RPMI7951 (cell line): ENCODE results near the gene KAZN. TPM values are rescaled to one million over a fixed set of nuclear protein-coding genes. Genes with fewer than 3 reads are reported as not detected.

Experiments used
- DNase-seq: peaks from one replicate; pipeline ENCODE4 v3.0.0-alpha.2; 2012; ENCODE audit warnings: low read depth
- total RNA-seq: library from RNA; depleted of rRNA; stranded (reverse); fragments of >200 nt; shearing (Covaris generic); gene quantifications from 2 replicates; pipeline ENCODE4 v1.2.3, GENCODE V29; 2014

KAZN gene
- total RNA-seq, 1 experiment from 2014 or later: 0.24 TPM

DNA sequence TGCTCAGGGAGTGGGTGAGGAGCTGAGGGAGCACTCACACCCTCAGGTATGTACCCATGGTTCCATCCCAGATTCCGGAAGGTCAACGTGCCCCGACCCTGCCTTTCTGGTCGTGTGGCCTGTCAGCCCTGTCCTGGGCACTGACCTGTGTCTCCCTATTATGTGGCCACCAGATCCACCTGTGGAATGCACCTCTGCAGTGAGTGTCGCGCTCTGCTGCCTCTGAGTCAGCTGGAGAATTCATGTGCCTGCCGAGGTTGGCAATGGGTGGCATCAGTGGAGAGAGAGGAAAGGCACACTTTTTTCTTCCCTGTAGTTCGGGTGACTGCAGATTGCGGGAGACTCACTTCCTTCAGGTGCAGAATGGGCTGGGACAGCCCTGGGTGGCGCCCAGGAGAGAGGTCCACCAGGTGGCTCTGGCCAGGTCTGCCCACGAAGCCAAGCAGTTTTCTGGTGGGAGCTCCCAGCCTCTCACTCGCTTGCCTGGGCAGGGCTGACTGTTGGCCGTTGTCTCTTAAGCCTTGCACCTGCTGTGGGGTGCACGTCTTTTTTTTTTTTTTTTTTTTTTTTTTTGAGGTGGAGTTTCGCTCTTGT lies 378.9 kb downstream of the KAZN start:
- no peak for DNase-seq

GRCh38 chr1:14980621-14981218 lies 382.2 kb downstream of the KAZN start:
- DNase-seq: peak; percentile 53

DNA sequence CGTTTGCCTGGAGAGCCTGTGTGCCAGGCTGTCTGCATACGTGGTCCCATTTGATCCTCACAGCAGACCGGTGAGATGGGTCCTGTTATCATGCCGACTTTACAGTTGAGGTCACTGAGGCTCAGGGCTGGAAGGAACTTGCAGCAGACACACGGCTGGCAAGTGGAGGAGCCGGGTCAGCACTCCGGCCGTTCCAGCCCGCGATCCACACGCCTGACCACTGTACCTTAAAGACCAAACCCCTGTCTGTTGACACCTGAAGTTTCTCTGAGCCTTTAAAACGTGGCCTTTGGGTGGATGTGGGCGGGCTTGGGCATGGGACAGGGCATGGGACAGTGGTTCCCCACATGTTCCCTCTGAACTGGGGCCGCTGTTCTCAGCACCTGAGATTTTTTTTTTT lies 383.5 kb downstream of the KAZN start:
- no peak for DNase-seq

DNA sequence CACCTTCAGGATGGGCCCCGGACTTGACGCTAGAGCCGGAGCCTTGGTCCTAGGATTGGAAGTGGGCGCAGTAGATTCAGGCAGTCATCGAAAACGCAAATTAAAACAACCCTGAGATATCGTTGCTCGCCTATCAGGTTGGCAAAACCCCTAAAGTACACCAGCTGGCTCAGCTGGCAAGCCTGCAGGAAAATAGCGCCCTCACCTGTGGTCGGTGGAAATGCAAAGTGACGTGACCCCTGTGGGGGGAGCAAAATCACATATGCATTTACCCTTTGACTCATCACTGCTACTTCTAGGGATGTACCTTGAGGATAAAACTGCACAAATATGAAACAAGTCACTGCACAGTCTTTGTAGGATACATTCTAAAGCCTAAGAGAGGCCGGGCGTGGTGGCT lies 384.8 kb downstream of the KAZN start:
- no peak for DNase-seq

- no peak for DNase-seq
Measured at GRCh38 chr1:14986168-14986567, 387.7 kb downstream of the KAZN start.

DNA sequence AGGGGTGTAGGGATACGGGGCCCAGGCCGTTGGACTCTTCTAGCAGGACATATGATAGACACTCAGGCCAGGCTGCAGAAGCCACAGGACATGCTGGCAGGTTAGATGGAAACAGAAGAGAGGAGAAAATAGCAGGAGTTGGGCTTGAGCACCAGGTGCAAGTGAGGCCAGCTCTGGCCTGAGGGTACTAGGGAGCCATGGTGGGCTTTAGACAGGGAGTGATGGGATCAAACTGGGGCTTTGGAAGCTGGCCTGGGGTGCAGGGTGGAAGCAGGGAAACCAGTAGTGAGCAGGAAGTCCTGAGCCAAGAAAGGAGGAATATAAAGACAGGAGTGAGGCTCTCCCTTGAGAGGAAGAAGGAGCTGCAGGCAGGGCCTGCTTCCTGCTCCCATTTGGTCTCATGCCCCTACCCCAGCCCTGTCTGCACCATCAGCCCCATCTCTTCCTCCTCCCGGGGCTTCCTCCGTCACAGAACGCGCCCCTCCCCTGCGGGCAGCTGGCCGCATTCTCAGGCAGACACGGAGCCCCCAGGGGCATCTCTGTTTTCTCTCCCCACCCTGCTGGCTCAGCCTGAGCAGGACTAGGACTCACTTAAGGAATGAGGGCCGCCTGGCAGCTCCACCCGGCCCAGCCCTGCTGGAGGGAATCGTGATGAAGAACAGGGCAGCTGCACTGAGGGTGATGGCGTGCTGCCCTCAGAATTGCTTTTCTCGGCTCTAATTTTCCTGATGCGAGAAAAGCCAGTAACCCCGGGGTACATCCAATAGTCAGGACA lies 389.5 kb downstream of the KAZN start:
- DNase-seq: no peak

GRCh38 chr1:14988636-14989035 lies 390.2 kb downstream of the KAZN start:
- DNase-seq: no peak

DNA sequence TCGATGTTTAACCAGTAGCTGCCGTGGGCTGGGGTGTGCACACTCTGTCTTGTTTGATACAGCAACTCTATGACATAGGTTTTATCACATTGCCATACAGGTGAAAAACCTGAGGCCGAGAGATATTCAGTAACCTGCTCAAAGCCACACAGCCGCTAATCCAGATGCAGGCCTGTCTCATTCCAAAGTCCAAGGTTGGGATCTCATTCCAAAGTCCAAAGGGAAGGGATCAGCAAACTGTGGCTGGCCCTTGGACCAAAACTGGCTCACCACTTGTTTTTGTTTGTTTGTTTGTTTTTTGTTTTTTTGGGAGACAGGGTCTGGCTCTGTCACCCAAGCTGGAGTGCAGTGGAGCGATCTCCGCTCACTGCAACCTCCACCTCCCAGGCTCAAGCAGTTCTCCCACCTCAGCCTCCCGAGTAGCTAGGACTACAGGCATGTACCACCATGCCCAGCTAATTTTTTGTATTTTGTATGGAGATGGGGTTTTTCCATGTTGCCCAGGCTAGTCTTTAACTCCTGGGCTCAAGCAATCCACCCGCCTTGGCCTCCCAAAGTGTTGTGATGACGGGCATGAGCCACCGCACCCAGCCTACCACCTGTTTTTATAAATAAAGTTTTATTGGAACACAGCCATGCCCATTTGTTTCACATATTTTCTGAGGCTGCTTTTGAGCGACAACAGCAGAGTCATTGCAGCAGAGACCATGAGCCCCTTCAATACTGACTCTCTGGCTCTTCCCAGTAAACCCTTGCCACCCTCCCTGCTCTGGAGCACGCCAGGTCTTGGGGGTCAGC lies 391.6 kb downstream of the KAZN start:
- no peak for DNase-seq

DNA sequence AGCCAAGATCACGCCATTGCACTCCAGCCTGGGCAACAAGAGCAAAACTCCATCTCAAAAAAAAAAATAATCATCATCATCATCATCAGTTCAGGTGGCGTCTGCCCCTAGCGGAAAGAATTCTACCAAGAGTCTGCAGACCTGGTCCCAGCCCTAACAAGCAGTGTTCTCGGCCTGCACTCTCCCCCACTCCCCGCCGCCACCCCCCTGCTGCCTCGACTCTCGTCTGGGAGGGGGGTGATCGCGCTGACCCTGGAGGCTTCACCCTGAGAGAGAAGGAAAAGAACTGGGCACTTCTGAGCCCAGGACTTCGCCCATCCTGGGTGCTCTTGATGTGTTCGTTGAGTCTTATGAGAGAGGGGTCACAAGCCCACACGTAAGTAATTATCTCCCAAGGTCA lies 394.9 kb downstream of the KAZN start:
- DNase-seq: no peak

DNA sequence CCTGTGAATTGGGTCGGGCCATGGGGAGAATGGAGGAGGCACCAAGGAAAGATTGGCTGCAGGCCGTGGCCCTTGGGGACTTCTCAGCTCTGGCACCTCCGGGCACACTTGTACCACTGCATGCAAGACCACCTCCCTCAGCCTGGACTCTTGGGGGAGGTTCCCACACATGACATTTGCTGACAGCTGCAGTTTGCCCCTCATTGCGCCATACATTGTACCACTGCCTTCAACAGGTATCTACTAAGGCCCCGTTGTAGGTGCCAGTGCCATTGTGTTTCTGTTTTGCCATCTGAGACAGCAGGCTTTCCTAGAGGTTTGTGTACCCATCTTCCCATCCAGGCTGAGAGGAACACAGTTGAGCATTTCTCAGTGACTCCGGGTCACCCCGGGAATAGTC lies 395.7 kb downstream of the KAZN start:
- DNase-seq: no peak

- no peak for DNase-seq
Measured at GRCh38 chr1:14994841-14995437, 396.5 kb downstream of the KAZN start.

GRCh38 chr1:14996133-14997050 lies 397.9 kb downstream of the KAZN start:
- peak; percentile 95 for DNase-seq

GRCh38 chr1:14997646-14998276 lies 399.3 kb downstream of the KAZN start:
- DNase-seq: peak; percentile 37

DNA sequence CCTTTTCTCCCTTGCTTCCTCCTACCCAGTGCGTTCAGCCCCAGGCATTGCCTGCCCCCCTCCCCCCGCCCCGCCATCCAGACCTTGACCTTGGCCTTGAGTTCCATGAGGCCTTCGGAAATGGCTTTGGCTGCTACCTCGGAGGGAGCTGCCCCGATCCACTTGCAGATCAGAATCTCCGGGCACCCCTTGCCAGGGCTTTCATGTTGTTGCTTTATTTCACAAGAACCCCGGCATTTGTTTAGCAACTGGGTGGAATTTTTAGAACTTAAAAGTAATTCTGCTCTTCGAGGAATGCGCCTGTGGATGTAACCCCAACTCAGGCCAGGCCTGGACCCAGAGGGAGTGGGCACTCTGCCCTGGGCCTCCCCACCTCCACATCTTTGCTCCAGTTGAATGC lies 401.0 kb downstream of the KAZN start:
- DNase-seq: no peak

DNA sequence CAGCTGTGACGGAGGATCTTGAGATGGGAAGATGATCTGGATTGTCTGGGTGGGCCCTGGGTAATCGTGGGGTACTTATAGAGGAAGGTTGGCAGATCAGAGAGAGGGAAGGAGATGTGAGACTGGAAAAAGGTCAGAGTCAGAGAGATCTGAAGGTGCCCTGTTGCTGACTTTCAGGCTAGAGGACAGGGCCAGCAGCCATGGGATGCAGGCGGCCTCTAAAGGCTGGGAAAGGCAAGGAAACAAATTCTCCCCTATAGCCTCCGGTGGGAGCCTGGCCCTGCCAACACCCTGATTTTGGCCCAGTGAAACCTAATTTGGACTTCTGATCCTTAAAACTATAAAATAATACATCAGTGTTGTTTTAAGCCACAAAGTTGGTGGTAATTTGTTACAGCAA lies 401.5 kb downstream of the KAZN start:
- DNase-seq: no peak

DNA sequence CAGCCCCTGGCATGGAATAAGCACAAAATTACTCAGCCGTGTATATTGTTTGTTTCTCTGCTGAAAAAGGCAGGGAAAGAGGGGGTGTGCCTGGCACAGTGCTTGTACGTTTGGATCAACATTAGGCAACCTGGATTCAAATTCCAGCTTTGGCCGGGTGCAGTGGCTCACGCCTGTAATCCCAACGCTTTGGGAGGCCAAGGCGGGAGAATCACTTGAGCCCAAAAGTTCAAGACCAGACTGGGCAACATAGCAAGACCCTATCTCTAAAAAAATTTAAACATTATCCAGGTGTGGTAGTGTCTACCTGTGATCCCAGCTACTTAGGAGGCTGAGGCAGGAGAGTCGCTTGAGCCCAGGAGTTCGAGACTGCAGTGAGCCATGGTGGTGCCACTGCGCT lies 402.2 kb downstream of the KAZN start:
- DNase-seq: no peak

DNA sequence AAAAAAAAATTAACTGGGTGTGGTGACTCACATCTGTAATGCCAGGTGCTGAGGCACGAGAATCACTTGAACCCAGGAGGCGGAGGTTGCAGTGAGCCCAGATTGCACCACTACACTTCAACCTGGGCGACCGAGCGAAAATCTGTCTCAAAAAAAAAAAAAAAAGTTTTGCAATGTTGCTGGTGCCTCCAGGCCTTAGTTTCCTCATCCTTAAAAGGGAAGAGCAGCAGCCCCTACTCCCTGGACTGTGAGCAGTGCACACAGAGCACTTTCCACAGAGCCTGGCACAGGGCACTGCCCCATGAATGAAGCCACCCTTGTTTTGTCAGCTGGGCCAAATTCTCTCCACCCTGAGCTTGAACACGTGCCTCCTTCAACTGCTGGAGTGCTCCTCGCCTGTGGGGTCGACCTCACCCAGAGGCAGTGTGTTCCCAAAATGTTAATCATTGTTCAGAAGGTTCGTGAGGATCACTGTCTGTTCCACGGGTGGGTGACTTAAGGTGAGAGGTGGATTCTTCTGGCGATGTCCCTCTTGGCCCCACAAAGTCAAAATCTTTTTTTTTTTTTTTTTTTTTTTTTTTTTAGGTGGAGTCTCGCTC lies 402.9 kb downstream of the KAZN start:
- DNase-seq: no peak

- DNase-seq: no peak
Measured at GRCh38 chr1:15002325-15002724, 403.8 kb downstream of the KAZN start.

DNA sequence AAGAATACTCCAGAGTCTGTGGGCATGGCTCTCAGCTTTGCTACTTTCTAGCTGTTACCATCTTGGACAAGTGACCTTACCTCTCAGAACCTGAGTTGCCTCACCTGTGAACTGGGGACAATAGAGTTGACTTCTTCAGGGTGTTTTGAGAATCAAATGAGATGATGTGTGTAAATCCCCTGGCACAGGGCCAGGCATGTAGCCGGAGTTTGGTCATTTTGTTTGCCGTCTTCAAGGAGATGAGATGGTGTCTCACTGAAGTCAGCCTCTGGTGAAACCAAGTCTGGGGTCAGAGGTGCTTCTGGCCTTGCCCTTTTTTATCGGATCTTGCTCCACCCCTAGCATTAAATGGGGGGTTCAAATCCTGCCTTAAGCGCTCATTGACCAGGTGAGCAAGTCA lies 405.9 kb downstream of the KAZN start:
- DNase-seq: no peak

DNA sequence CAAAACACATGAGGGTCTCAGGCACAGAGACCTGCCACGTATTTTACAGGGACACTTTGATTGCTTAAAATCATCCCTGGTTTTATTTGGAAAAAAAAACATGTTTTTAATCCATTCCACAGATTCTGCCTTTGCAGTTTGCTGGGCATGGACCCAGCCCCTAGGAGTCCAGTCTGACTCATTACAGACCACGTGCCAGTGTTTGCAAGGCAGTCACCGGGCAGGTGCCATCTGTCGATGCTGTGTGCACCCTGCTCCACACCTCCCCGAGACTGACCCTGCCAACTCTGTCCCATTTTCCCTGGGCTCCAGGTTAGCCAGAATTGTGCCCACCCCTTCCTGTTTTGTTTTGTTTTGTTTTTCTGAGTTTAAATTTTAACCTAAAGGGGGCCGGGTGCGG lies 406.6 kb downstream of the KAZN start:
- no peak for DNase-seq
